ENCODE data around the gene SLC25A48.

The SLC25A48 gene

DNA sequence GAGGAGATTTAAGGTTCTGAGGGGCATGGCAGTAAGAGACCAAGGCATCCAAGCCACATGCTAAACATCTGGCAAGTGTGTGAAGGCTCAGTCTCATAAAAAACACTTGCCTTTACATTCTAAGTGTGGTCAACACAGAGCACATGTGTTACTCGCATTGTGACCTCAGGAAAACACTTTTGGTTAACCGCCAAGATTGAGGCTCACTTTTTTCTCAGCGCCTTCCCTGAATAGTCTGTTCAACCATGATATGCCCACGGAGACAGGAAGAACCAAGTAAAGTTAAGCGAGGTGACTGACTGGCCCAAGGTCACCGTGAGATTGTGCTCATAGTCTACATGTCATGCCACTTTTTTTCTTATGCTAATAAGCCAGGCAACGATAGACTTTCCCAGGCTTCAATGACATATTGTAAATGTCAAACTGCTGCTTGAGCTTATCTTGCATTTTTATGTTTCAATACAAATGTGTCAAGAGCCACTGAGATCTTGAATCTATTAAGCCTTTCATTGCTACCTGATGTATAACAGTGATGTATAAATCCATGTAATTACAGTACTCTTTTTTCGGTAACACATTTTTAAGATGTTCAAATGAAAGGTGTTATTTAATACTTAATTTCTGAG lies 82.3 kb downstream of the SLC25A48 start:
- no peak for TF ChIP-seq FOXP2 (optimal IDR thresholded peaks at IDR 0.05; ENCODE audit: control extremely low read depth, extremely low read length, insufficient read depth)
- no peak for TF ChIP-seq EZH2 (IDR thresholded peaks at IDR 0.05)
- TF ChIP-seq POLR2AphosphoS5 (IDR thresholded peaks at IDR 0.05; ENCODE audit: borderline replicate concordance, low read depth, low read length): no peak
- Histone ChIP-seq H3K27ac (no peak overlapping the region), H3K9me3 (ENCODE audit: low read depth, low read length) (no peaks in the 10 kb centered on the region), H3K36me3 (ENCODE audit: insufficient read depth, low read length) (no peaks in the 10 kb centered on the region), H3K9ac (ENCODE audit: insufficient read length) (no peak overlapping the region), H3K4me3 (no peak overlapping the region)
- DNase-seq (ENCODE audit: low read depth, low spot score): no peak

DNA sequence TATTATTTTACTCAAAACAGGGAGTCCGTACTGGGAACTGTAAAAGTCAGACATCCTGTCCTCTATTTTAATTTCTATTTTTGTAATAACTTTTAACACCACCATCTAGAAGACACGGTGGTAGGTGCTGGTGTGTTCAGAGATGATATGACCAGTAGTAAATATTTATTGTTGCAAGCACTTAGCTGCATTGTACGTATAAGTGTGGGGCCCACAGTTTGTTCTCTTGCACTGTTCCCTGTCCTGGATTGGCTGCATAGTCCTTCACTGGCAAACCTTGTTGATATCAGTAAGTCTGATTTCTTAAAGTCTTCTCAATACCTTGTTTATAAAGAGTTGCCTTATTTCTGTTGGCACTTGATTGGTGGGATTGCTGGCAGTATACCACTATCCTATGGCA lies 85.7 kb downstream of the SLC25A48 start:
- Histone ChIP-seq H3K36me3 (ENCODE audit: insufficient read depth, low read length) (no peaks in the 10 kb centered on the region), H3K27ac (no peak overlapping the region), H3K9me3 (ENCODE audit: low read depth, low read length) (no peaks in the 10 kb centered on the region), H3K4me3 (no peak overlapping the region), H3K9ac (ENCODE audit: insufficient read length) (no peak overlapping the region)
- TF ChIP-seq FOXP2 (optimal IDR thresholded peaks at IDR 0.05; ENCODE audit: control extremely low read depth, extremely low read length, insufficient read depth) (no peak), EZH2 (IDR thresholded peaks at IDR 0.05) (no peak), POLR2AphosphoS5 (IDR thresholded peaks at IDR 0.05; ENCODE audit: borderline replicate concordance, low read depth, low read length) (no peak)
- no peak for DNase-seq (ENCODE audit: low read depth, low spot score)

DNA sequence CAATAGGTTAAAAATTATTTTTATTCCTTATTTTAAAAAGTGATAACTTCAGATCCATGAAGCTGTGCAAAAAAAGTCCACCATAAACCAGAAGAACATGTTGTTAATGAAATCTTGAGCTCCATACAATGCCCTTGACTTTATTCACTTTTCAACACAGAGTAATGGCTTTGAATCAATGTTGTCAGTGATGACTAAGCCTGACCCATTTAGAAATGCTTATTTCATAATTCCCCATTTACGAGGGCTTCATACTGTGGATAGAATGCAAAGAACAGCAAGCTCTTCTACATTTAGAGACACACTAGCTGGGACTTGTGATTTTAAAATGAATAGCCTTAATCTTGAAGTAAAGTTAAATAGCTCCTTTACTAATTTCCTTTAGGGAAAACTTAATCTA lies 86.9 kb downstream of the SLC25A48 start:
- no peaks in the 10 kb centered on the region for H3K36me3 ChIP-seq (ENCODE audit: insufficient read depth, low read length)
- H3K9me3 ChIP-seq (ENCODE audit: low read depth, low read length): no peaks in the 10 kb centered on the region
- TF ChIP-seq FOXP2 (optimal IDR thresholded peaks at IDR 0.05; ENCODE audit: control extremely low read depth, extremely low read length, insufficient read depth) (no peak), POLR2AphosphoS5 (IDR thresholded peaks at IDR 0.05; ENCODE audit: borderline replicate concordance, low read depth, low read length) (no peak), EZH2 (IDR thresholded peaks at IDR 0.05) (no peak)
- no peak for DNase-seq (ENCODE audit: low read depth, low spot score)
- H3K27ac ChIP-seq: no peak overlapping the region
- H3K4me3 ChIP-seq: no peak overlapping the region
- H3K9ac ChIP-seq (ENCODE audit: insufficient read length): no peak overlapping the region

DNA sequence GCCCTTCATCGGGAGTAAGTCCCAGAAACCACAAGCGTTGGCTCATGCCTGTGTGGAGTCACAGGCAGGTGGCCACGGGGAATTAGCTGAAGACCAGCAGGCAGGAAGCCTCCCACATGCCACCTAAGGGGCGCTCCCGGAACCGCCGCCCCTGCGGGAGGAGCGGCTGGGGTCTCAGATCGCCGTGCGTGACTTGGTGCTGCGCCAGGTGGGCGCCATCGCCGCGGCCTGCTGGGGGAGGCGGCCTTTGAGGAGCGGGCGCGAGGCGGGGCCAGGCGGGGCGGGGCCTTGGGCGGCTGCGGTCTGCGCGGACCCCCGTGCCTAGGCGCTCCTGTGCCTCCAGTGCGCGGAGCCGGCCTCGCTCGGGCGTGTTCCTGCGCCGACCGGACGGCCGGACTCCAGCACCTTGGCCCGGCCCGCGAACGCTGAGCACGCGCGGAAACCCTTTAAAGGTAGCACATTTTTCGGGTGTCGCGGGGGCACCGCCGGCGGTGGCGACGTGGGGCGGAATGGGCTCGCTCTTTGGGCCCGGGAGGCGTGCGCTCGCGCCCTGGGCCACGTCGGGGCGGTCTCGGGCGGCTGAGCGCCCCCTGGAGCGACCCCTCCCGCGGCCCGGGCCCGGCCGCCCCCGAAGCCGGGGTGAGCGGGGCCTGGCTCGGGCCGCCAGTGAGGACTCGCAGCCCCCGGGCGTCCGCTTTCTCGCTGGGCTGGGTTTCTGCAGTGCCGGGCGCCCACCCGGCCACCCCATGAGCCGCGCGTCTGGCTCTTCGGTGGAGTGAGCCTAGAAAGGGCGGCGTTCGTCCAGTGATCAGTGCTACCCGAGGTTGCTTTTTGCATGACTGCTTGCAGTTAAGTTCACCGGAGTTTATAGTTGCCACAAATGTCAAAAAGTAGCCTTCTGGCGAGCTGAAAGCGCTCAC lies 95.8 kb downstream of the SLC25A48 start:
- no peak overlapping the region for H3K9ac ChIP-seq (ENCODE audit: insufficient read length)
- no peaks in the 10 kb centered on the region for H3K9me3 ChIP-seq (ENCODE audit: low read depth, low read length)
- H3K4me3 ChIP-seq: no peak overlapping the region
- no peak for TF ChIP-seq FOXP2 (optimal IDR thresholded peaks at IDR 0.05; ENCODE audit: control extremely low read depth, extremely low read length, insufficient read depth)
- no peak for TF ChIP-seq EZH2 (IDR thresholded peaks at IDR 0.05)
- TF ChIP-seq POLR2AphosphoS5 (IDR thresholded peaks at IDR 0.05; ENCODE audit: borderline replicate concordance, low read depth, low read length): no peak
- H3K27ac ChIP-seq: no peak overlapping the region
- H3K36me3 ChIP-seq (ENCODE audit: insufficient read depth, low read length): no peaks in the 10 kb centered on the region
- no peak for DNase-seq (ENCODE audit: low read depth, low spot score)

DNA sequence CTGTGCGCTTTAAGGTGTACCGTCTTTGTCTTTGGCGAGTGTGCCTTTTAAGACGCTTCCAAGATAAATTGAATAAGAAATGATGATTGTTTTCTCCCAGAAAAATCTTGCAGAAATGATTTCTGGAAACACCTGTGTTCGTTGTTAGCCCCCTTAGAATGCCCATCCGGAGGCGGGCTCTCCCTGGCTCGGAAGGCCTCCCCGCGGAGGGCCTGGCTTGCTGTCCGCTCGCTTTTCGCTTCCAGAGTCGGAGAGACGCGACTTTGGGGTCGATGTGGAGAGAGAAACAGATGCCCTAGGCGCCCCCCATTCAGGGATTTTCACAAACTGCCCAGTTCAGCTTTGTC lies 96.5 kb downstream of the SLC25A48 start:
- H3K4me3 ChIP-seq: no peak overlapping the region
- no peak overlapping the region for H3K9ac ChIP-seq (ENCODE audit: insufficient read length)
- TF ChIP-seq EZH2 (IDR thresholded peaks at IDR 0.05): no peak
- no peak for TF ChIP-seq POLR2AphosphoS5 (IDR thresholded peaks at IDR 0.05; ENCODE audit: borderline replicate concordance, low read depth, low read length)
- no peak for TF ChIP-seq FOXP2 (optimal IDR thresholded peaks at IDR 0.05; ENCODE audit: control extremely low read depth, extremely low read length, insufficient read depth)
- no peak overlapping the region for H3K27ac ChIP-seq
- no peaks in the 10 kb centered on the region for H3K36me3 ChIP-seq (ENCODE audit: insufficient read depth, low read length)
- H3K9me3 ChIP-seq (ENCODE audit: low read depth, low read length): no peaks in the 10 kb centered on the region
- no peak for DNase-seq (ENCODE audit: low read depth, low spot score)

DNA sequence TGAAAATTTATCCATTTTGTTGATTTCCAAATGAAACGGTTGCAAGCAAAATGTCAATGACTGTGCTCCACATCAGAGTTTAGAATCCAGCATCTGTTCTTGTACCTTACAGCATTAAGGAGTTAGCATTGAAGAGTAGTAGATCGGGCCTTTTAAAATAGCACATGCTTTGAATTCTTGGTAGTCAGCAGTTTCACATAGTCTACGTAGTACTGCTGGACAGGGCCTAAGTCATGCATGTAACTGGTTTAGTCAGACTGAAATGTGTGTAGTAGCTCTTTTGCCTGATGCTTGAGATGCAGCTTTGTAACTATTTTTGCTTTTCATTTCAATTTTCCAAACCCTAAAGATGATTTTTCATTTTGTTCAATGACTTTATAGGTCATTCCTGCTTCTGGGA lies 100.5 kb downstream of the SLC25A48 start:
- no peak for DNase-seq (ENCODE audit: low read depth, low spot score)
- Histone ChIP-seq H3K36me3 (ENCODE audit: insufficient read depth, low read length) (no peaks in the 10 kb centered on the region), H3K4me3 (no peak overlapping the region), H3K27ac (no peak overlapping the region), H3K9me3 (ENCODE audit: low read depth, low read length) (no peaks in the 10 kb centered on the region), H3K9ac (ENCODE audit: insufficient read length) (no peak overlapping the region)
- TF ChIP-seq EZH2 (IDR thresholded peaks at IDR 0.05): no peak

DNA sequence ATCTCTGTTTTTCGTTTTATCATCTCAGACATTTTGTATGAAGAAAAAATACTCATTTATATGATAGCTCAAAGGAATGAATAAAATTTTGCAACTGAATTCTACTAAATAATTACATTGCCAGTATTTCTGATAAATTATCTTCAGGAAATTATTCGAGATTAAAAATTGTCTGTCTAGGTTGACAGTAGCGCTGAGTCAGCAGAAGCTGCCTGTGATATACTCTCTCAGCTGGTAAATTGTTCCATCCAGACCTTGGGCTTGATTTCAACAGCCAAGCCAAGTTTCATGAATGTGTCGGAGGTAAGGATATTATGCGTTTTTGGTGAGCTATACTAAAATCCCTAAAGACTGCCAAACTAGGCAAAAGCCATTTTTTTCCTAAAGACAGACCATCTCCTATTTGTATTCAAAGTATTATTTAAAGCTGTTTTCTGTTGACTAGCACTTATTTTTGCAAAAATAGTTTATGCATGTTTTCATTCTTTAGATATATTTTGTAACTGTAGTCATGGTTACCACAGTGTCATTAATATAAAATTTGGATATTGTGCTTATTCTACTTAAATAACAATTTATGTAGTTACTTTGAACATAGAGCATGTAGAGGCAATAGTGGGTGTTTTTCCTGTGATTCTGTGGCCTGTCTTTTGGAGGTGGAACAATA lies 102.9 kb downstream of the SLC25A48 start:
- no peaks in the 10 kb centered on the region for H3K36me3 ChIP-seq (ENCODE audit: insufficient read depth, low read length)
- no peak overlapping the region for H3K9ac ChIP-seq (ENCODE audit: insufficient read length)
- no peak overlapping the region for H3K27ac ChIP-seq
- TF ChIP-seq POLR2AphosphoS5 (IDR thresholded peaks at IDR 0.05; ENCODE audit: borderline replicate concordance, low read depth, low read length): no peak
- TF ChIP-seq FOXP2 (optimal IDR thresholded peaks at IDR 0.05; ENCODE audit: control extremely low read depth, extremely low read length, insufficient read depth): no peak
- no peaks in the 10 kb centered on the region for H3K9me3 ChIP-seq (ENCODE audit: low read depth, low read length)
- DNase-seq (ENCODE audit: low read depth, low spot score): no peak
- no peak overlapping the region for H3K4me3 ChIP-seq
